ENCODE data around the gene FCHSD1. TPM values are rescaled to one million over a fixed set of nuclear protein-coding genes. Genes with fewer than 3 reads are reported as not detected.
A peak's percentile ranks its signal among the peaks of the same experiment; 100 is the strongest.

The FCHSD1 gene
- total RNA-seq, 4 donors from 2014 or later, result 10.7 to 53.4 (median 34.5) TPM

GRCh38 chr5:141651728-141652105, 499 bp upstream of the FCHSD1 start:
- TF ChIP-seq EP300 (IDR thresholded peaks at IDR 0.05), result no peak
- no peak for TF ChIP-seq POLR2A (IDR thresholded peaks at IDR 0.05)
- TF ChIP-seq CTCF (IDR thresholded peaks at IDR 0.05), result no peak
- 57 to 67% methylated on average over 9 of the region's 9 CpGs for WGBS, 2 donors
- no peaks in the 10 kb centered on the region for H3K9me3 ChIP-seq
- H3K36me3 ChIP-seq, result peaks cover 0 to 37% (median 0%) of the 10 kb centered on the region in 3 donors
- peak overlapping the region in 3 of 4 donors; percentile 52 to 84 (median 74) for H3K27ac ChIP-seq
- no peak for DNase-seq (ENCODE audit: low spot score in 2 of 2)
- peaks cover 0 to 21% (median 9%) of the 10 kb centered on the region in 4 donors for H3K4me1 ChIP-seq
- H3K27me3 ChIP-seq, result no peaks in the 10 kb centered on the region
- peak overlapping the region; percentile 42 to 72 (median 56) for H3K4me3 ChIP-seq

GRCh38 chr5:141649972-141650371, 1.2 kb downstream of the FCHSD1 start:
- H3K4me3 ChIP-seq, result no peak overlapping the region
- TF ChIP-seq EP300 (IDR thresholded peaks at IDR 0.05), result no peak
- TF ChIP-seq POLR2A (IDR thresholded peaks at IDR 0.05), result no peak
- TF ChIP-seq CTCF (IDR thresholded peaks at IDR 0.05), result no peak
- H3K9me3 ChIP-seq, result no peaks in the 10 kb centered on the region
- H3K27ac ChIP-seq, result no peak overlapping the region
- peaks cover 0 to 39% (median 0%) of the 10 kb centered on the region in 3 donors for H3K36me3 ChIP-seq
- no peaks in the 10 kb centered on the region for H3K27me3 ChIP-seq
- no peak for DNase-seq (ENCODE audit: low spot score in 2 of 2)
- H3K4me1 ChIP-seq, result peaks cover 0 to 21% (median 9%) of the 10 kb centered on the region in 4 donors

GRCh38 chr5:141649056-141649688, 2.0 kb downstream of the FCHSD1 start:
- DNase-seq (ENCODE audit: low spot score in 2 of 2), result no peak
- Histone ChIP-seq H3K27ac (no peak overlapping the region), H3K36me3 (peaks cover 0 to 47% (median 0%) of the 10 kb centered on the region in 3 donors), H3K4me3 (no peak overlapping the region), H3K9me3 (no peaks in the 10 kb centered on the region), H3K4me1 (peaks cover 0 to 21% (median 9%) of the 10 kb centered on the region in 4 donors), H3K27me3 (no peaks in the 10 kb centered on the region)
- no peak for TF ChIP-seq POLR2A (IDR thresholded peaks at IDR 0.05)
- no peak for TF ChIP-seq EP300 (IDR thresholded peaks at IDR 0.05)
- TF ChIP-seq CTCF (IDR thresholded peaks at IDR 0.05), result no peak
- WGBS, 2 donors, result 90 to 91% methylated on average over 12 to 17 of the region's 17 CpGs

- WGBS, 2 donors, result 87 to 92% methylated on average over 3 of the region's 3 CpGs
- TF ChIP-seq POLR2A (IDR thresholded peaks at IDR 0.05) (no peak), CTCF (IDR thresholded peaks at IDR 0.05) (no peak), EP300 (IDR thresholded peaks at IDR 0.05) (no peak)
- Histone ChIP-seq H3K4me1 (peaks cover 0 to 21% (median 9%) of the 10 kb centered on the region in 4 donors), H3K36me3 (peaks cover 0 to 60% (median 0%) of the 10 kb centered on the region in 3 donors), H3K27me3 (no peaks in the 10 kb centered on the region), H3K27ac (no peak overlapping the region), H3K9me3 (no peaks in the 10 kb centered on the region), H3K4me3 (no peak overlapping the region)
- DNase-seq (ENCODE audit: low spot score in 2 of 2), result no peak
Measured at GRCh38 chr5:141647851-141648250, 3.4 kb downstream of the FCHSD1 start.

GRCh38 chr5:141647242-141647641, 4.0 kb downstream of the FCHSD1 start:
- TF ChIP-seq POLR2A (IDR thresholded peaks at IDR 0.05) (no peak), EP300 (IDR thresholded peaks at IDR 0.05) (no peak), CTCF (IDR thresholded peaks at IDR 0.05) (no peak)
- Histone ChIP-seq H3K4me1 (peaks cover 0 to 21% (median 9%) of the 10 kb centered on the region in 4 donors), H3K27me3 (no peaks in the 10 kb centered on the region), H3K36me3 (peaks cover 0 to 66% (median 0%) of the 10 kb centered on the region in 3 donors), H3K4me3 (no peak overlapping the region), H3K9me3 (no peaks in the 10 kb centered on the region), H3K27ac (no peak overlapping the region)
- DNase-seq (ENCODE audit: low spot score in 2 of 2), result no peak
- 83 to 88% methylated on average over 5 of the region's 5 CpGs for WGBS, 2 donors
